Astrocyte (in vitro differentiated cells and primary cell): Measurements from ENCODE around the gene CECR2. TPM values are rescaled to one million over a fixed set of nuclear protein-coding genes. Genes with fewer than 3 reads are reported as not detected.

Experiments
- DNase-seq: peaks from one replicate; pipeline ENCODE4 v3.0.0-alpha.2; 2010; ENCODE audit warnings: low read depth
- FAIRE-seq: peaks from 2 replicates; lab custom pipeline; 2011; peaks lifted over from hg19 to GRCh38; lab: Jason Lieb, UNC
- H2AFZ ChIP-seq: 2 replicates; pipeline ENCODE4 v1.6.0; 2012; ENCODE audit warnings: low read depth, low read length, inconsistent platforms
- H3K27ac ChIP-seq: 2 replicates; pipeline ENCODE4 v1.5.1; 2011; ENCODE audit warnings: low read depth, low read length, inconsistent platforms
- H3K27me3 ChIP-seq: 2 replicates; pipeline ENCODE4 v1.6.0; 2011; ENCODE audit warnings: low read length, inconsistent platforms; ENCODE audit not compliant: insufficient read depth
- H3K36me3 ChIP-seq: 2 replicates; pipeline ENCODE4 v1.5.1; 2011; ENCODE audit warnings: low read length, inconsistent platforms; ENCODE audit not compliant: insufficient read depth
- H3K4me1 ChIP-seq: 2 replicates; pipeline ENCODE4 v1.5.1; 2011; ENCODE audit warnings: low read length, inconsistent platforms; ENCODE audit not compliant: insufficient read depth
- H3K4me2 ChIP-seq: 2 replicates; pipeline ENCODE4 v1.6.0; 2012; ENCODE audit warnings: low read length, inconsistent platforms
- H3K4me3 ChIP-seq: 2 replicates; pipeline ENCODE4 v1.5.1; 2011; ENCODE audit warnings: low read depth, mild to moderate bottlenecking, low read length, inconsistent platforms; ENCODE audit not compliant: insufficient read depth
- H3K79me2 ChIP-seq: 2 replicates; pipeline ENCODE4 v1.6.0; 2012; ENCODE audit warnings: mild to moderate bottlenecking, low read length, inconsistent platforms; ENCODE audit not compliant: insufficient read depth
- H3K9ac ChIP-seq: 2 replicates; pipeline ENCODE4 v1.6.0; 2012; ENCODE audit warnings: mild to moderate bottlenecking, low read length, inconsistent platforms
- H3K9me3 ChIP-seq: 2 replicates; pipeline ENCODE4 v1.5.1; 2012; ENCODE audit warnings: low read depth, mild to moderate bottlenecking, low read length, inconsistent platforms; ENCODE audit not compliant: insufficient read depth
- H4K20me1 ChIP-seq: 2 replicates; pipeline ENCODE4 v1.6.0; 2012; ENCODE audit warnings: low read length, inconsistent platforms; ENCODE audit not compliant: insufficient read depth
- H3K27ac Mint-ChIP-seq: one replicate; pipeline ENCODE4 v1.8.0; 2021; ENCODE audit warnings: mild to moderate bottlenecking, mixed read lengths; ENCODE audit not compliant: unreplicated experiment
- H3K27me3 Mint-ChIP-seq: one replicate; pipeline ENCODE4 v1.8.0; 2021; ENCODE audit warnings: low read depth, mixed read lengths; ENCODE audit not compliant: unreplicated experiment
- H3K36me3 Mint-ChIP-seq: one replicate; pipeline ENCODE4 v1.8.0; 2021; ENCODE audit warnings: low read depth, mixed read lengths; ENCODE audit not compliant: unreplicated experiment
- H3K4me1 Mint-ChIP-seq: one replicate; pipeline ENCODE4 v1.8.0; 2021; ENCODE audit warnings: low read depth, mixed read lengths; ENCODE audit not compliant: unreplicated experiment
- H3K4me3 Mint-ChIP-seq: one replicate; pipeline ENCODE4 v1.8.0; 2021; ENCODE audit warnings: mild to moderate bottlenecking, moderate library complexity, mixed read lengths; ENCODE audit not compliant: unreplicated experiment
- H3K9me3 Mint-ChIP-seq: one replicate; pipeline ENCODE4 v1.8.0; 2021; ENCODE audit warnings: mild to moderate bottlenecking, mixed read lengths; ENCODE audit not compliant: unreplicated experiment
- EZH2 ChIP-seq: IDR thresholded peaks from 2 replicates; pipeline ENCODE4 v1.6.1; 2012; ENCODE audit warnings: mild to moderate bottlenecking, low read length, inconsistent platforms; ENCODE audit not compliant: insufficient read depth
- total RNA-seq: library from RNA; stranded (reverse); gene quantifications from 2 replicates; pipeline ENCODE4 v1.2.1, GENCODE V29; 2021
- TF ChIP-seq, protein P1 (sequence below): IDR thresholded peaks from 2 replicates; pipeline ENCODE4 v1.5.1; 2011; ENCODE audit warnings: low read depth, mild to moderate bottlenecking, inconsistent platforms, low read length, moderate library complexity; ENCODE audit not compliant: insufficient read depth

Gene CECR2
- total RNA-seq, 1 donor from 2014 or later: 15.7 TPM

- Histone ChIP-seq H4K20me1 (no peaks in the 10 kb centered on the region), H3K4me2 (no peak overlapping the region), H3K4me3 (no peak overlapping the region), H3K27me3 (peaks cover 5% of the 10 kb centered on the region), H2AFZ (no peak overlapping the region), H3K9ac (no peak overlapping the region), H3K4me1 (no peaks in the 10 kb centered on the region), H3K9me3 (no peaks in the 10 kb centered on the region), H3K27ac (no peak overlapping the region), H3K79me2 (no peaks in the 10 kb centered on the region), H3K36me3 (no peaks in the 10 kb centered on the region)
- Mint-ChIP-seq H3K4me3 (no peak overlapping the region), H3K4me1 (peaks cover 5% of the 10 kb centered on the region), H3K9me3 (no peaks in the 10 kb centered on the region), H3K27me3 (peaks cover 15% of the 10 kb centered on the region), H3K36me3 (no peaks in the 10 kb centered on the region), H3K27ac (no peak overlapping the region)
- TF ChIP-seq, protein P1, sequence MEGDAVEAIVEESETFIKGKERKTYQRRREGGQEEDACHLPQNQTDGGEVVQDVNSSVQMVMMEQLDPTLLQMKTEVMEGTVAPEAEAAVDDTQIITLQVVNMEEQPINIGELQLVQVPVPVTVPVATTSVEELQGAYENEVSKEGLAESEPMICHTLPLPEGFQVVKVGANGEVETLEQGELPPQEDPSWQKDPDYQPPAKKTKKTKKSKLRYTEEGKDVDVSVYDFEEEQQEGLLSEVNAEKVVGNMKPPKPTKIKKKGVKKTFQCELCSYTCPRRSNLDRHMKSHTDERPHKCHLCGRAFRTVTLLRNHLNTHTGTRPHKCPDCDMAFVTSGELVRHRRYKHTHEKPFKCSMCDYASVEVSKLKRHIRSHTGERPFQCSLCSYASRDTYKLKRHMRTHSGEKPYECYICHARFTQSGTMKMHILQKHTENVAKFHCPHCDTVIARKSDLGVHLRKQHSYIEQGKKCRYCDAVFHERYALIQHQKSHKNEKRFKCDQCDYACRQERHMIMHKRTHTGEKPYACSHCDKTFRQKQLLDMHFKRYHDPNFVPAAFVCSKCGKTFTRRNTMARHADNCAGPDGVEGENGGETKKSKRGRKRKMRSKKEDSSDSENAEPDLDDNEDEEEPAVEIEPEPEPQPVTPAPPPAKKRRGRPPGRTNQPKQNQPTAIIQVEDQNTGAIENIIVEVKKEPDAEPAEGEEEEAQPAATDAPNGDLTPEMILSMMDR: no peak
- no peak for TF ChIP-seq EZH2
- DNase-seq (no peak), FAIRE-seq (no peak)
These were observed 30.1 kb upstream of the CECR2 start for GRCh38 chr22:17339095-17339693.

- Histone ChIP-seq H4K20me1 (no peaks in the 10 kb centered on the region), H3K9me3 (no peaks in the 10 kb centered on the region), H3K27ac (no peak overlapping the region), H3K36me3 (no peaks in the 10 kb centered on the region), H3K9ac (no peak overlapping the region), H2AFZ (no peak overlapping the region), H3K27me3 (peaks cover 2% of the 10 kb centered on the region), H3K4me2 (no peak overlapping the region), H3K79me2 (no peaks in the 10 kb centered on the region), H3K4me3 (no peak overlapping the region), H3K4me1 (no peaks in the 10 kb centered on the region)
- DNase-seq (no peak), FAIRE-seq (no peak)
- no peaks in the 10 kb centered on the region for H3K9me3 Mint-ChIP-seq
- no peak overlapping the region for H3K4me3 Mint-ChIP-seq
- H3K27ac Mint-ChIP-seq: no peak overlapping the region
- peaks cover 12% of the 10 kb centered on the region for H3K27me3 Mint-ChIP-seq
- peaks cover 5% of the 10 kb centered on the region for H3K4me1 Mint-ChIP-seq
- H3K36me3 Mint-ChIP-seq: no peaks in the 10 kb centered on the region
- TF ChIP-seq EZH2: no peak
- TF ChIP-seq, protein P1: no peak
These were observed 26.9 kb upstream of the CECR2 start for GRCh38 chr22:17342361-17342760.

DNA sequence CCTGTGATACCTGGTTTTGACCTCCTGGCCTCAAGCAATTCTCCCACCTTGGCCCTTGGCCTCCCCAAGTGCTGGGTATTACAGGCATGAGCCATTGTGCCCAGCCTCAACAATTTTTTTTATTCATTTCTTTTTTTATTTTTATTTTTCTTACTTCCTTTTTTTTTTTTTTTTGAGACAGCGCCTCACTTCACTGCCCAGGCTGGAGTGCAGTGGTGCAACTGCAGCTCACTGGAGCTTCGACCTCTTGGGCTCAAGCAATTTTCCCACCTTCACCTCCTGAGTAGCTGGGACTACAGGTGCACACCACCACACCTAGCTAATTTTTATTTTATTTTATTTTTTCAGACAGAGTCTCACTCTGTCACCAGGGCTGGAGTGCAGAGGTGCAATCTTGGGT, 25.5 kb upstream of the CECR2 start:
- H3K9me3 Mint-ChIP-seq: peaks cover under 1% of the 10 kb centered on the region
- no peak overlapping the region for H3K4me3 ChIP-seq
- no peaks in the 10 kb centered on the region for H3K36me3 ChIP-seq
- no peaks in the 10 kb centered on the region for H3K4me1 ChIP-seq
- no peak overlapping the region for H3K27ac Mint-ChIP-seq
- H3K9me3 ChIP-seq: no peaks in the 10 kb centered on the region
- H3K79me2 ChIP-seq: no peaks in the 10 kb centered on the region
- peaks cover 7% of the 10 kb centered on the region for H3K27me3 Mint-ChIP-seq
- H3K27me3 ChIP-seq: peaks cover 2% of the 10 kb centered on the region
- no peaks in the 10 kb centered on the region for H3K36me3 Mint-ChIP-seq
- H3K9ac ChIP-seq: no peak overlapping the region
- H3K4me3 Mint-ChIP-seq: no peak overlapping the region
- no peak for DNase-seq
- H2AFZ ChIP-seq: no peak overlapping the region
- H4K20me1 ChIP-seq: no peaks in the 10 kb centered on the region
- H3K27ac ChIP-seq: no peak overlapping the region
- H3K4me2 ChIP-seq: no peak overlapping the region
- H3K4me1 Mint-ChIP-seq: peaks cover 5% of the 10 kb centered on the region
- TF ChIP-seq EZH2: no peak
- TF ChIP-seq, protein P1: no peak
- FAIRE-seq: no peak
